ENCODE results near the gene SDR42E1.

GRCh38 chr16:81951564-81951963 is 59.7 kb downstream of the SDR42E1 start:
- TF ChIP-seq CTCF (conservative IDR thresholded peaks at IDR 0.05): no peak
- TF ChIP-seq ZFX (IDR thresholded peaks at IDR 0.05): no peak
